Peyer's patch (tissue), 4 donors: ENCODE data around the gene PGGHG. TPM values are rescaled to one million over a fixed set of nuclear protein-coding genes. Genes with fewer than 3 reads are reported as not detected.

Experiments used
- DNase-seq, 3 donors: peaks; one replicate each; pipeline ENCODE4 v3.0.0-alpha.2; 2017 to 2019
- H3K27ac ChIP-seq, 4 donors: fragments of 200-600 bp; sonication (generic); one replicate each; pipeline ENCODE4 v1.5.1; 2016 to 2019
- H3K27me3 ChIP-seq, 2 donors: fragments of 200-600 bp; sonication (generic); one replicate each; pipeline ENCODE4 v1.5.1; 2019
- H3K36me3 ChIP-seq, 3 donors: fragments of 200-600 bp; sonication (generic); one replicate each; pipeline ENCODE4 v1.5.1; 2016 to 2019
- H3K4me1 ChIP-seq, 4 donors: fragments of 200-600 bp; sonication (generic); one replicate each; pipeline ENCODE4 v1.5.1; 2016 to 2019
- H3K4me3 ChIP-seq, 4 donors: fragments of 200-600 bp; sonication (generic); 1 replicate in 3 of 4; 2 replicates in 1 of 4; pipeline ENCODE4 v1.5.1; 2016 to 2019; ENCODE audit warnings: mild to moderate bottlenecking in 1 of 4
- H3K9me3 ChIP-seq, 4 donors: fragments of 200-600 bp; sonication (generic); one replicate each; pipeline ENCODE4 v1.5.1; 2016 to 2019; ENCODE audit warnings: mild to moderate bottlenecking in 1 of 4
- CTCF ChIP-seq, 6 experiments: fragments of 450-650 bp in 4 of 6; fragments of 200-600 bp in 2 of 6; sonication (generic) in 1 of 6; IDR thresholded peaks; one replicate each; pipeline ENCODE4 v1.5.1; 2017 to 2019; ENCODE audit warnings: antibody characterized with exemption in 6 of 6, mild to moderate bottlenecking in 3 of 6, moderate library complexity in 1 of 6
- POLR2A ChIP-seq, 2 donors: fragments of 450-650 bp; IDR thresholded peaks; one replicate each; pipeline ENCODE4 v1.5.1; 2017; ENCODE audit warnings: antibody characterized with exemption in 2 of 2, mild to moderate bottlenecking in 2 of 2, moderate library complexity in 2 of 2
- total RNA-seq, 4 donors: library from RNA; depleted of rRNA; stranded (reverse); fragments of >200 nt; gene quantifications; one replicate each; pipeline ENCODE4 v1.1.0, GENCODE V29; 2016

PGGHG gene
- total RNA-seq, result 100 to 1,000 TPM in 3 of 4 donors, 10 to 100 TPM in 1; 94.2 to 385 (median 317) TPM

DNA sequence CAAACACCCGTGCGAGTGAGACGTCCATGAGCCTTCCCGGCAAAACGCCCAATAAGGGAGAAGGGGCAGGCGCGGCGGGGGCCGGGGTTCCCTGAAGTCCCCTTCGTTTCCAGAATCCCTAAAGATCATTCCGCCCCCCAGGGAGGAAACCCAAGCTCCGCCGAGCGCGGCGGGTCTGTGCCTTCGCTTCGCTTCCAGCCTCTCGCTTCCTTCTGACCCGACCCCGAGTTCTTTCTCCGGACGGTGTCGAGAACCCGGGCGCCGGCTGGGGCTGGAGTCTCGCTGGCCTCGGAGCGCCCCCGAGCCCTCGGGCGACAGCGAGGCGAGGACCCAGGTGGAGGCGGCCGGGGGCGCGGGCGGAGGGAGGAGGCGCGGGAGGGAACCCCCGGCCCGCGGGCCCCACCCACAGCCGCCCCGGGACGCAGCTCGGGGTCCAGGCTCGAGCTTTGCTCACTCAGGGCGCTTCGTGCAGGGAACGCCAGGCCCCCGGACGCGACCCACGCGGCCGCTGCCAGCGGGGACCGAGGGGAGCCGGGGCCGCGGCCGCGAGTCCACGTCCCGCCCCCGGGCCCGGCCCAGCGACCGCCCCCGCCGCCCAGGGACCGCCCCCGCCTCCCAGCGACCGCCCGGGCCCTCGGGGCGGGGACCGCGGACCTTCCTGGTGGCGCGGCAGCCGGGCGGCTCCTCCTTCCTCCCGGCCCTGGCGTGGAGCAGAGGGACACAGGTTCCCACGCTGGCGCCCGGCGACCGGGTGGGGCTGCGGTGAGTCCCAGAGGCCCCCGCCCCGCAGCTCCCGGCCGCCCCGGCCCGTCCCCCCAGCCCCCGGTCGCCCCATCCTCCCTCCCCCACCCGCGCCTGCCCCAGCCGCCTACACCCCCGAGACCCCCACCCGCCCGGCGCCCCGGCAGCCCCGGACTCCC, at the start of gene PGGHG:
TSS of gene PGGHG (plus strand) at position 649 of the 920 bp plus-strand sequence. CDS start 691 bp downstream, outside the sequence.
- Histone ChIP-seq H3K4me1 (peaks cover 0 to 20% (median 4%) of the 10 kb centered on the region in 4 donors), H3K4me3 (peak within 1 kb of the TSS; percentile 62 to 87 (median 70)), H3K36me3 (peaks cover 0 to 16% (median 0%) of the 10 kb centered on the region in 3 donors), H3K27ac (peak within 1 kb of the TSS; percentile 88 to 96 (median 92)), H3K9me3 (no peaks in the 10 kb centered on the region), H3K27me3 (no peaks in the 10 kb centered on the region)
- DNase-seq, result peak; percentile 76 to 93 (median 90)
- TF ChIP-seq POLR2A (IDR thresholded peaks at IDR 0.05) (peak; percentile 38 to 48), CTCF (IDR thresholded peaks at IDR 0.05) (no peak)

- H3K4me1 ChIP-seq, result peaks cover 0 to 24% (median 5%) of the 10 kb centered on the region in 4 donors
- H3K36me3 ChIP-seq, result peaks cover 0 to 53% (median 0%) of the 10 kb centered on the region in 3 donors
- no peaks in the 10 kb centered on the region for H3K9me3 ChIP-seq
- H3K27me3 ChIP-seq, result no peaks in the 10 kb centered on the region
- no peak overlapping the region for H3K4me3 ChIP-seq
- no peak for DNase-seq
- H3K27ac ChIP-seq, result no peak overlapping the region
- TF ChIP-seq CTCF (IDR thresholded peaks at IDR 0.05) (no peak), POLR2A (IDR thresholded peaks at IDR 0.05) (no peak)
These were observed 48.6 kb upstream of the PGGHG start for GRCh38 chr11:240315-240714.

GRCh38 chr11:241634-242033, 47.3 kb upstream of the PGGHG start:
- H3K4me3 ChIP-seq, result no peak overlapping the region
- TF ChIP-seq CTCF (IDR thresholded peaks at IDR 0.05) (no peak), POLR2A (IDR thresholded peaks at IDR 0.05) (no peak)
- peaks cover 0 to 66% (median 0%) of the 10 kb centered on the region in 3 donors for H3K36me3 ChIP-seq
- H3K27me3 ChIP-seq, result no peaks in the 10 kb centered on the region
- H3K4me1 ChIP-seq, result peaks cover 0 to 22% (median 3%) of the 10 kb centered on the region in 4 donors
- DNase-seq, result no peak
- H3K9me3 ChIP-seq, result no peaks in the 10 kb centered on the region
- no peak overlapping the region for H3K27ac ChIP-seq

DNA sequence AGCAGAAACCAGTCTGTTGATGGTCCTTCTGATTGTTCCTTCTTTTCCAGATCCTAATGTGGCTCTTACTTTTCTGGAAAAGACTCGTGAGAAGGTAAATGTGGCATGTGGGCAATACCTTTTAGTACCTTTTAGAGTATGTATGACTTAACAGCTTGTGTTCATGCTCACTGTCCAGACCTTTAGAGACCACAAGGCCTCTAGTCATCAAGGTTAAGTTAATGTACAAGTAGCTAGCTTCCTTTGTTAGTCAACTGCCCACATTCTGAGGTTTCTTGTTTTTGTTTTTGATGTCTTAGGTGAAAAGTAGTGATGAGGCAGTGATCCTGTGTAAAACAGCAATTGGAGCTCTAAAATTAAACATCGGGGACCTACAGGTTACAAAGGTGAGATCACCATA, 44.5 kb upstream of the PGGHG start:
- no peak overlapping the region for H3K4me3 ChIP-seq
- peaks cover 0 to 88% (median 0%) of the 10 kb centered on the region in 3 donors for H3K36me3 ChIP-seq
- H3K9me3 ChIP-seq, result no peaks in the 10 kb centered on the region
- no peak for TF ChIP-seq POLR2A (IDR thresholded peaks at IDR 0.05)
- no peak for TF ChIP-seq CTCF (IDR thresholded peaks at IDR 0.05)
- no peaks in the 10 kb centered on the region for H3K27me3 ChIP-seq
- no peak overlapping the region for H3K27ac ChIP-seq
- DNase-seq, result no peak
- H3K4me1 ChIP-seq, result peaks cover 0 to 1% (median 0%) of the 10 kb centered on the region in 4 donors

DNA sequence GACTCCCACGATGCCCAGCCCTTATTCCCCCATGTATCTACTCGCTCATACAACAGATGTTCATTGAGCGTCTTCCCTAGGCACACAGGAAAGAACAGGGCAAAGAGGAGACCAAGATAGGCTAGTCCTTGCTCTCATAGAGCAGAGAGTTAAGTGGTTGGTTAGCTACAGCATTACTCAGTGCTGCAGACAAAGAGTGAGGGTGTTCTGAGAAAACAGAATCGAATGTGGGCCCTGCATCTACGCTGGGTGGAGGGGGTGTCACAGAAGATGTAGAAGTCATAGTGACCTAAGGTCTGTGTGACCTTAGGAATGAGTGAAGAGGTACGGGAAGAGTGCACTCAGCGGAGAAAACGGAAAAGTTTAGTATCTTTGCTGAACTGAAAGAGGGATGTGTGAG, 39.9 kb upstream of the PGGHG start:
- no peak for TF ChIP-seq CTCF (IDR thresholded peaks at IDR 0.05)
- TF ChIP-seq POLR2A (IDR thresholded peaks at IDR 0.05), result no peak
- H3K4me3 ChIP-seq, result no peak overlapping the region
- H3K27ac ChIP-seq, result no peak overlapping the region
- no peaks in the 10 kb centered on the region for H3K27me3 ChIP-seq
- H3K4me1 ChIP-seq, result no peaks in the 10 kb centered on the region
- no peaks in the 10 kb centered on the region for H3K9me3 ChIP-seq
- DNase-seq, result no peak
- H3K36me3 ChIP-seq, result peaks cover 0 to 92% (median 0%) of the 10 kb centered on the region in 3 donors
